NK-92 treated with Interleukin-12 subunit alpha and Interleukin-12 subunit beta, amount 100 ng/mL, for 24 hours (cell line): ENCODE measurements around the gene VWA8.

Experiments
- DNase-seq: peaks from one replicate; lab custom pipeline; 2025; lab: John Stamatoyannopoulos, UW

The VWA8 gene

GRCh38 chr13:41614671-41615527 lies 346.0 kb downstream of the VWA8 start:
- no peak for DNase-seq

GRCh38 chr13:41613984-41614661 lies 346.8 kb downstream of the VWA8 start:
- no peak for DNase-seq

- no peak for DNase-seq
Observed at GRCh38 chr13:41613471-41613870, 347.4 kb downstream of the VWA8 start.

- no peak for DNase-seq
Observed at GRCh38 chr13:41611385-41611784, 349.5 kb downstream of the VWA8 start.

GRCh38 chr13:41610404-41610803 lies 350.5 kb downstream of the VWA8 start:
- no peak for DNase-seq

GRCh38 chr13:41609828-41610227 lies 351.1 kb downstream of the VWA8 start:
- DNase-seq, result no peak

GRCh38 chr13:41608839-41609177 lies 352.1 kb downstream of the VWA8 start:
- no peak for DNase-seq

- no peak for DNase-seq
Observed at GRCh38 chr13:41608111-41608838, 352.6 kb downstream of the VWA8 start.

GRCh38 chr13:41606646-41607045 lies 354.3 kb downstream of the VWA8 start:
- no peak for DNase-seq

- DNase-seq, result no peak
Observed at GRCh38 chr13:41605319-41606285, 355.3 kb downstream of the VWA8 start.

GRCh38 chr13:41603917-41604316 lies 357.0 kb downstream of the VWA8 start:
- DNase-seq, result no peak

GRCh38 chr13:41601718-41602445 lies 359.0 kb downstream of the VWA8 start:
- DNase-seq, result no peak

GRCh38 chr13:41599619-41600018 lies 361.3 kb downstream of the VWA8 start:
- DNase-seq, result no peak

- DNase-seq, result no peak
Observed at GRCh38 chr13:41597348-41598041, 363.4 kb downstream of the VWA8 start.

GRCh38 chr13:41596190-41596589 lies 364.7 kb downstream of the VWA8 start:
- no peak for DNase-seq

GRCh38 chr13:41595298-41595697 lies 365.6 kb downstream of the VWA8 start:
- no peak for DNase-seq

- DNase-seq, result no peak
Observed at GRCh38 chr13:41590643-41591042, 370.3 kb downstream of the VWA8 start.

- DNase-seq, result no peak
Observed at GRCh38 chr13:41590122-41590521, 370.8 kb downstream of the VWA8 start.

- DNase-seq, result no peak
Observed at GRCh38 chr13:41589434-41589833, 371.5 kb downstream of the VWA8 start.

GRCh38 chr13:41588899-41589298 lies 372.0 kb downstream of the VWA8 start:
- DNase-seq, result peak; percentile 5
